Parathyroid adenoma (tissue), 2 donors: ENCODE measurements around the gene EDEM3.
"Not testable (repeated sequence)": the region's sequence is repeated elsewhere in the genome, so short reads cannot be mapped to it uniquely, and the experiment has no call there.

Experiments used
- H2AFZ ChIP-seq: fragments of 300-600 bp; sonication (generic); one replicate; pipeline ENCODE4 v1.7.0; 2017; ENCODE audit warnings: antibody characterized with exemption, mild to moderate bottlenecking
- H3K27ac ChIP-seq: fragments of 300-600 bp; sonication (generic); one replicate; pipeline ENCODE4 v1.7.0; 2017
- H3K27me3 ChIP-seq: fragments of 300-600 bp; sonication (generic); one replicate; pipeline ENCODE4 v1.7.0; 2017; ENCODE audit warnings: low read length; ENCODE audit not compliant: control insufficient read depth, insufficient read depth
- H3K36me3 ChIP-seq: fragments of 300-600 bp; sonication (generic); one replicate; pipeline ENCODE4 v1.7.0; 2017; ENCODE audit warnings: low read length; ENCODE audit not compliant: control insufficient read depth, insufficient read depth
- H3K4me1 ChIP-seq: fragments of 300-600 bp; sonication (generic); one replicate; pipeline ENCODE4 v1.7.0; 2017; ENCODE audit warnings: control low read depth
- H3K4me2 ChIP-seq: fragments of 300-600 bp; sonication (generic); one replicate; pipeline ENCODE4 v1.7.0; 2017; ENCODE audit warnings: low read length
- H3K4me3 ChIP-seq: fragments of 300-600 bp; sonication (generic); one replicate; pipeline ENCODE4 v1.7.0; 2017; ENCODE audit warnings: low read depth, low read length
- H3K79me2 ChIP-seq: fragments of 300-600 bp; sonication (generic); one replicate; pipeline ENCODE4 v1.7.0; 2017; ENCODE audit warnings: control low read depth
- H3K9ac ChIP-seq: fragments of 300-600 bp; sonication (generic); one replicate; pipeline ENCODE4 v1.7.0; 2017; ENCODE audit warnings: mild to moderate bottlenecking
- H3K9me3 ChIP-seq: fragments of 300-600 bp; sonication (generic); one replicate; pipeline ENCODE4 v1.7.0; 2017; ENCODE audit warnings: low read length; ENCODE audit not compliant: control insufficient read depth
- TF ChIP-seq, protein P1 (sequence below): fragments of 300-600 bp; sonication (generic); IDR thresholded peaks from one replicate; pipeline ENCODE4 v1.7.0; 2017; ENCODE audit warnings: antibody characterized with exemption, mild to moderate bottlenecking
- donor health status: primary hyperparathyroidism.

Gene EDEM3

GRCh38 chr1:184684285-184685074, 70.2 kb downstream of the EDEM3 start:
- H3K4me1 ChIP-seq, result no peaks in the 10 kb centered on the region
- no peak overlapping the region for H2AFZ ChIP-seq
- H3K36me3 ChIP-seq, result no peaks in the 10 kb centered on the region
- TF ChIP-seq, protein P1, sequence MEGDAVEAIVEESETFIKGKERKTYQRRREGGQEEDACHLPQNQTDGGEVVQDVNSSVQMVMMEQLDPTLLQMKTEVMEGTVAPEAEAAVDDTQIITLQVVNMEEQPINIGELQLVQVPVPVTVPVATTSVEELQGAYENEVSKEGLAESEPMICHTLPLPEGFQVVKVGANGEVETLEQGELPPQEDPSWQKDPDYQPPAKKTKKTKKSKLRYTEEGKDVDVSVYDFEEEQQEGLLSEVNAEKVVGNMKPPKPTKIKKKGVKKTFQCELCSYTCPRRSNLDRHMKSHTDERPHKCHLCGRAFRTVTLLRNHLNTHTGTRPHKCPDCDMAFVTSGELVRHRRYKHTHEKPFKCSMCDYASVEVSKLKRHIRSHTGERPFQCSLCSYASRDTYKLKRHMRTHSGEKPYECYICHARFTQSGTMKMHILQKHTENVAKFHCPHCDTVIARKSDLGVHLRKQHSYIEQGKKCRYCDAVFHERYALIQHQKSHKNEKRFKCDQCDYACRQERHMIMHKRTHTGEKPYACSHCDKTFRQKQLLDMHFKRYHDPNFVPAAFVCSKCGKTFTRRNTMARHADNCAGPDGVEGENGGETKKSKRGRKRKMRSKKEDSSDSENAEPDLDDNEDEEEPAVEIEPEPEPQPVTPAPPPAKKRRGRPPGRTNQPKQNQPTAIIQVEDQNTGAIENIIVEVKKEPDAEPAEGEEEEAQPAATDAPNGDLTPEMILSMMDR, result no peak
- H3K27ac ChIP-seq, result no peak overlapping the region
- no peak overlapping the region for H3K4me3 ChIP-seq
- H3K9me3 ChIP-seq, result no peaks in the 10 kb centered on the region
- no peak overlapping the region for H3K4me2 ChIP-seq
- H3K9ac ChIP-seq, result no peak overlapping the region
- no peaks in the 10 kb centered on the region for H3K79me2 ChIP-seq
- no peaks in the 10 kb centered on the region for H3K27me3 ChIP-seq

DNA sequence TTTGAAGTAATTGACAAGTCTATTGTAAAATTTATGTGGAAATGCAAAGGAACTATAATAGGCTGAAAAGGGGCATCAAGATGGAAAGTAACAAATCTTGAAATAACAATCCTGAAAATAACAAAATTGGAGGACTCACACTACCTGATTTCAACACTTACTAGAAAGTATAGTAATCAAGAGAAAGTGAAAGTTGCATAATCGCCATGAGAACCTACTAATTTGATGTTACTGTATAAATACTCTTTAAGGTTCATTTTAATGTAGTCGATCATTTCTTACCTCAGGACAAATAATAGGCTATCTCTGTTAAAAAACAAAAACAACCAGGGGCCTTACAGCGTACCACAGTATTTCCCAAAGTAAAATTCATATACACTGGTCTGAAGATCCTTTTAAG, 71.7 kb downstream of the EDEM3 start:
- Histone ChIP-seq H3K4me3 (no peak overlapping the region), H3K4me1 (no peaks in the 10 kb centered on the region), H3K27ac (no peak overlapping the region), H2AFZ (no peak overlapping the region), H3K9me3 (no peaks in the 10 kb centered on the region), H3K79me2 (no peaks in the 10 kb centered on the region), H3K36me3 (no peaks in the 10 kb centered on the region), H3K4me2 (no peak overlapping the region), H3K9ac (no peak overlapping the region), H3K27me3 (no peaks in the 10 kb centered on the region)
- TF ChIP-seq, protein P1, result no peak

GRCh38 chr1:184680611-184681225, 73.9 kb downstream of the EDEM3 start:
- H3K4me3 ChIP-seq, H3K9ac ChIP-seq, H3K4me1 ChIP-seq, H3K36me3 ChIP-seq, H3K9me3 ChIP-seq, H3K27ac ChIP-seq, H2AFZ ChIP-seq, H3K27me3 ChIP-seq, H3K79me2 ChIP-seq, H3K4me2 ChIP-seq: not testable (repeated sequence)

DNA sequence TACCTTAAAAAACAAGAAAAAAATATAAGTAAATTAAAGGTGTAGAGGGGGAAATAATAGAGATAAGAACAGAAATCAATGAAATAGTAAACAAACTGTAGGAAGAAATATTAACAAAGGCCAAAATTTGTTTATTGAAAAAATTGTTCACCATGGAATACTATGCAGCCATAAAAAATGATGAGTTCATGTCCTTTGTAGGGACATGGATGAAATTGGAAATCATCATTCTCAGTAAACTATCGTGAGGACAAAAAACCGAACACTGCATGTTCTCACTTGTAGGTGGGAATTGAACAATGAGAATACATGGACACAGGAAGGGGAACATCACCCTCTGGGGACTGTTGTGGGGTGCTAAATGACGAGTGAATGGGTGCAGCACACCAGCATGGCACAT, 75.2 kb downstream of the EDEM3 start:
- not testable (repeated sequence) for H3K9ac ChIP-seq, H3K36me3 ChIP-seq, H3K4me2 ChIP-seq, H3K4me1 ChIP-seq, H3K79me2 ChIP-seq, H3K4me3 ChIP-seq, H3K9me3 ChIP-seq, H3K27ac ChIP-seq, H3K27me3 ChIP-seq, H2AFZ ChIP-seq

DNA sequence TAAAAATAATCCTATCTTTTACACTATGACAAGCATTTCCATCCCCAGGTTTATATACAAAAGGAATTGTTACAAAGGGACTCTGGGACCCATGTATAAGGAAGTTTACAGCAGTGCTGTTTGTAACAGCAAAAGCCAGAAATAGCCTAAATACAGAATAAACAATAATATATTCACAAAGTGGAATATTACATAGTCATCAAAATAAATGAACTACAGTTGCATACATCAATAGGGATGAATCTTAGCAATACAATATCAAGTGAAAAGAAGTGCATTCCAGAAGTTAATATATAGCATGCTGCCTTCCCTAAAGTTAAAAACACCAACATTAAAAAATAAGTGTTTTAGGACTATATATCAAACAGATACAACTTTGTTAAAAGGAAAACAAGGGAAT, 77.3 kb downstream of the EDEM3 start:
- Histone ChIP-seq H3K27me3 (no peaks in the 10 kb centered on the region), H3K4me3 (no peak overlapping the region)
- TF ChIP-seq, protein P1, result no peak

More for the DNA sequence above, 77.3 kb downstream of the EDEM3 start:
- no peak overlapping the region for H3K27ac ChIP-seq
- no peak overlapping the region for H2AFZ ChIP-seq
- no peaks in the 10 kb centered on the region for H3K36me3 ChIP-seq
- H3K4me2 ChIP-seq, result no peak overlapping the region
- no peaks in the 10 kb centered on the region for H3K9me3 ChIP-seq
- no peaks in the 10 kb centered on the region for H3K4me1 ChIP-seq
- no peak overlapping the region for H3K9ac ChIP-seq
- no peaks in the 10 kb centered on the region for H3K79me2 ChIP-seq
